AG04450 (cell line): ENCODE data around the gene DMRTB1. TPM values are rescaled to one million over a fixed set of nuclear protein-coding genes. Genes with fewer than 3 reads are reported as not detected.

Experiments
- CTCF ChIA-PET: fragments of 300-600, 350-600 bp; formaldehyde crosslinking; extraction: SDS; loops from one replicate; lab custom pipeline; 2022; ENCODE audit warnings: antibody characterized with exemption, inconsistent platforms; lab: Charles Lee
- POLR2A ChIA-PET: fragments of 350-600 bp; formaldehyde crosslinking; extraction: SDS; loops from one replicate; lab custom pipeline; 2021; ENCODE audit warnings: antibody characterized with exemption, inconsistent platforms; lab: Yijun Ruan, JAX
- DNase-seq: peaks from one replicate; pipeline ENCODE4 v3.0.0-alpha.2; 2011; ENCODE audit warnings: low read depth, low spot score
- H3K27ac ChIP-seq: one replicate; pipeline ENCODE4 v1.5.1; 2012; ENCODE audit warnings: low read depth, low read length, control low read depth
- H3K27me3 ChIP-seq: one replicate; pipeline ENCODE4 v1.6.0; 2012; ENCODE audit warnings: low read length; ENCODE audit not compliant: control insufficient read depth, insufficient read depth
- H3K4me3 ChIP-seq: 2 replicates; pipeline ENCODE4 v1.5.1; 2011; ENCODE audit warnings: mild to moderate bottlenecking, low read depth, low read length, control low read depth
- H3K9me3 ChIP-seq: 2 replicates; pipeline ENCODE4 v1.5.1; 2012; ENCODE audit warnings: low read length; ENCODE audit not compliant: control insufficient read depth, insufficient read depth
- CTCF ChIP-seq: IDR thresholded peaks from 2 replicates; pipeline ENCODE4 v1.5.1; 2011; ENCODE audit warnings: low read depth, low read length, control low read depth, inconsistent platforms
- polyA plus RNA-seq: library from polyadenylated mRNA; depleted of rRNA; stranded (reverse); fragments of >200 nt; gene quantifications from 2 replicates; pipeline ENCODE4 v1.2.3, GENCODE V29; 2011

DMRTB1 gene
- polyA plus RNA-seq, 1 experiment = not detected

- TF ChIP-seq CTCF = no peak
- POLR2A ChIA-PET = no interaction called here
- peaks cover 38% of the 10 kb centered on the region for H3K27me3 ChIP-seq
Observed at GRCh38 chr1:53478502-53478818, 19.3 kb downstream of the DMRTB1 start.

GRCh38 chr1:53480678-53481077, 21.5 kb downstream of the DMRTB1 start:
- ChIA-PET POLR2A (no interaction called here), CTCF (no interaction called here)
- no peaks in the 10 kb centered on the region; the same call in 1 of the 2 replicates for H3K9me3 ChIP-seq
- TF ChIP-seq CTCF = no peak
- H3K27me3 ChIP-seq = peaks cover 40% of the 10 kb centered on the region
- H3K4me3 ChIP-seq = no peak overlapping the region
- no peak for DNase-seq
- H3K27ac ChIP-seq = no peak overlapping the region

More at GRCh38 chr1:53478502-53478818, 19.3 kb downstream of the DMRTB1 start:
- CTCF ChIA-PET = interaction anchor here (1.0 to 1.5 kb wide), 2 partner anchors 9 to 14 kb away, joined by 3 read pairs; no protein-coding TSS in a partner anchor
- H3K27ac ChIP-seq = no peak overlapping the region
- no peak for DNase-seq
- H3K4me3 ChIP-seq = no peak overlapping the region
- H3K9me3 ChIP-seq = no peaks in the 10 kb centered on the region; the same call in 1 of the 2 replicates

- no peak for TF ChIP-seq CTCF
- peaks cover 42% of the 10 kb centered on the region for H3K27me3 ChIP-seq
- no peak for DNase-seq
- H3K4me3 ChIP-seq = no peak overlapping the region
- CTCF ChIA-PET = no interaction called here
- H3K27ac ChIP-seq = no peak overlapping the region
- POLR2A ChIA-PET = no interaction called here
- H3K9me3 ChIP-seq = no peaks in the 10 kb centered on the region; the same call in 1 of the 2 replicates
Observed at GRCh38 chr1:53481456-53481855, 22.3 kb downstream of the DMRTB1 start.

GRCh38 chr1:53482441-53483153, 23.4 kb downstream of the DMRTB1 start:
- TF ChIP-seq CTCF = no peak
- peaks cover 40% of the 10 kb centered on the region for H3K27me3 ChIP-seq
- CTCF ChIA-PET = interaction anchor here (1.4 kb wide), 1 partner anchor 290 kb away, joined by 3 read pairs; no protein-coding TSS in a partner anchor
- no peak for DNase-seq
- H3K27ac ChIP-seq = no peak overlapping the region
- POLR2A ChIA-PET = no interaction called here
- no peak overlapping the region for H3K4me3 ChIP-seq
- H3K9me3 ChIP-seq = no peaks in the 10 kb centered on the region; the same call in 1 of the 2 replicates

DNA sequence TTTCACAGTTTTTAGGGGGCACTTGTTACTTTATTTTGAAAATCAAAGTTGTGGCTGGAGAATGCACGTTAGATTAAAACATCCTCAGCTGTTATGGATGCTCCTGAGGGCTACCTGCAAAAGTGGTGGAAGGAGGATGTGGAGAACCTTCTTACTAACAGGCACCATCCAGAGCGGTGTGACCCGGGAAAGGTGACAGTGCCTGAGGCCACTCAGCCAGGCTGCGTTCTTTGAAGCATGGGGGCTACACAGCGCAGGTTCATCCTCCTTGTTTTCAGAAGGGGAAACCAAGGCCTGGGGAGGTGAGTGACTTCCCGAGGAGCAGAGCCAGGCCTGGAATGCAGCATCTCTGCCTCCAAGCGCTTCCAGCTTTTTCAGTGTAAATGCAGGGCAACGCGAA, 24.0 kb downstream of the DMRTB1 start:
- Histone ChIP-seq H3K4me3 (no peak overlapping the region), H3K27ac (no peak overlapping the region), H3K27me3 (peaks cover 42% of the 10 kb centered on the region), H3K9me3 (no peaks in the 10 kb centered on the region; the same call in 1 of the 2 replicates)
- TF ChIP-seq CTCF = no peak
- ChIA-PET CTCF (interaction anchor here (0.5 to 3.2 kb wide), 3 partner anchors 290 to 1327 kb away, joined by 3 to 26 read pairs (median 3); no protein-coding TSS in a partner anchor), POLR2A (no interaction called here)
- no peak for DNase-seq
